WTC11 (cell line): Measurements from ENCODE around the gene NDUFAF8. TPM values are rescaled to one million over a fixed set of nuclear protein-coding genes. Genes with fewer than 3 reads are reported as not detected.

ENCODE experiments used
- ATAC-seq: fragments of 200-7000 bp; cut with Tn5 transposase; 2 replicates; pipeline ENCODE4 v1.10.0; 2021; ENCODE audit warnings: mild to moderate bottlenecking, moderate library complexity
- CTCF ChIA-PET: fragments of 300-600 bp; sonication (Branson Sonifier 250); formaldehyde crosslinking; loops from one replicate; lab custom pipeline; 2021; ENCODE audit warnings: antibody characterized with exemption; lab: Charles Lee
- POLR2A ChIA-PET: fragments of 350-600 bp; sonication (Branson Sonifier 250); formaldehyde crosslinking; loops from one replicate; lab custom pipeline; 2021; ENCODE audit warnings: antibody characterized with exemption; lab: Charles Lee
- DNase-seq: peaks from one replicate; pipeline ENCODE4 v3.0.0; 2021; ENCODE audit warnings: low spot score
- H3K27ac Mint-ChIP-seq: 2 replicates; pipeline ENCODE4 v1.8.0; 2021; ENCODE audit warnings: mixed read lengths
- H3K27me3 Mint-ChIP-seq: 2 replicates; pipeline ENCODE4 v1.8.0; 2021; ENCODE audit warnings: low read depth, mild to moderate bottlenecking, moderate library complexity, mixed read lengths
- H3K36me3 Mint-ChIP-seq: 2 replicates; pipeline ENCODE4 v1.8.0; 2021; ENCODE audit warnings: mixed read lengths
- H3K4me1 Mint-ChIP-seq: 2 replicates; pipeline ENCODE4 v1.8.0; 2022; ENCODE audit warnings: mixed read lengths
- H3K4me3 Mint-ChIP-seq: 2 replicates; pipeline ENCODE4 v1.8.0; 2021; ENCODE audit warnings: mild to moderate bottlenecking, moderate library complexity, mixed read lengths
- H3K9me3 Mint-ChIP-seq: 2 replicates; pipeline ENCODE4 v1.8.0; 2021; ENCODE audit warnings: mixed read lengths
- AR ChIP-seq: fragments of 250-450 bp; sonication (Bioruptor Pico); IDR thresholded peaks from 2 replicates; pipeline ENCODE4 v1.9.0; 2021; ENCODE audit warnings: mild to moderate bottlenecking
- CBFB ChIP-seq: sonication (generic); formaldehyde crosslinking; IDR thresholded peaks from 2 replicates; pipeline ENCODE4 v1.8.1; 2022; ENCODE audit warnings: mild to moderate bottlenecking, low read depth, missing genetic modification reagents
- CREB1 ChIP-seq: sonication (generic); formaldehyde crosslinking; IDR thresholded peaks from 2 replicates; pipeline ENCODE4 v1.8.0; 2023; ENCODE audit warnings: mild to moderate bottlenecking, missing genetic modification reagents
- E2F5 ChIP-seq: sonication (generic); formaldehyde crosslinking; IDR thresholded peaks from 2 replicates; pipeline ENCODE4 v1.8.1; 2022; ENCODE audit warnings: mild to moderate bottlenecking, moderate library complexity, missing genetic modification reagents
- ELF4 ChIP-seq: sonication (generic); formaldehyde crosslinking; IDR thresholded peaks from 2 replicates; pipeline ENCODE4 v1.8.1; 2022; ENCODE audit warnings: low read depth, mild to moderate bottlenecking, moderate library complexity, missing genetic modification reagents
- GABPB1 ChIP-seq: sonication (generic); formaldehyde crosslinking; IDR thresholded peaks from 2 replicates; pipeline ENCODE4 v1.8.1; 2023; ENCODE audit warnings: mild to moderate bottlenecking, missing genetic modification reagents
- GRHL2 ChIP-seq: fragments of 250-450 bp; sonication (Bioruptor Pico); IDR thresholded peaks from 2 replicates; pipeline ENCODE4 v1.8.0; 2022; ENCODE audit warnings: mild to moderate bottlenecking, moderate library complexity; ENCODE audit not compliant: insufficient replicate concordance, severe bottlenecking
- MXD4 ChIP-seq: fragments of 250-450 bp; sonication (Bioruptor Pico); IDR thresholded peaks from 2 replicates; pipeline ENCODE4 v1.8.0; 2021; ENCODE audit warnings: mild to moderate bottlenecking, moderate library complexity, borderline replicate concordance
- NFATC4 ChIP-seq: fragments of 250-450 bp; sonication (Bioruptor Pico); IDR thresholded peaks from 2 replicates; pipeline ENCODE4 v1.9.0; 2021; ENCODE audit warnings: mild to moderate bottlenecking
- NFYB ChIP-seq: sonication (generic); formaldehyde crosslinking; conservative IDR thresholded peaks from 2 replicates; pipeline ENCODE4 v1.8.0; 2022; ENCODE audit warnings: low read depth, missing genetic modification reagents
- PRRX2 ChIP-seq: fragments of 250-450 bp; sonication (Bioruptor Pico); IDR thresholded peaks from 2 replicates; pipeline ENCODE4 v1.8.0; 2021; ENCODE audit warnings: mild to moderate bottlenecking
- RORB ChIP-seq: fragments of 250-450 bp; sonication (Bioruptor Pico); IDR thresholded peaks from 2 replicates; pipeline ENCODE4 v1.9.0; 2021; ENCODE audit warnings: mild to moderate bottlenecking
- SOX15 ChIP-seq: fragments of 250-450 bp; sonication (Bioruptor Pico); IDR thresholded peaks from 2 replicates; pipeline ENCODE4 v1.9.0; 2021; ENCODE audit warnings: mild to moderate bottlenecking
- SP1 ChIP-seq: sonication (generic); formaldehyde crosslinking; conservative IDR thresholded peaks from 2 replicates; pipeline ENCODE4 v1.8.1; 2022; ENCODE audit warnings: missing genetic modification reagents
- TCF7 ChIP-seq: sonication (generic); formaldehyde crosslinking; IDR thresholded peaks from 2 replicates; pipeline ENCODE4 v1.8.0; 2022; ENCODE audit warnings: mild to moderate bottlenecking, low read depth, missing genetic modification reagents, moderate library complexity
- ZNF232 ChIP-seq: sonication (generic); formaldehyde crosslinking; IDR thresholded peaks from 2 replicates; pipeline ENCODE4 v1.8.0; 2022; ENCODE audit warnings: mild to moderate bottlenecking, missing genetic modification reagents
- ZNF281 ChIP-seq: sonication (generic); formaldehyde crosslinking; IDR thresholded peaks from 2 replicates; pipeline ENCODE4 v1.8.0; 2023; ENCODE audit warnings: mild to moderate bottlenecking, missing genetic modification reagents
- ZNF317 ChIP-seq: sonication (generic); formaldehyde crosslinking; IDR thresholded peaks from 2 replicates; pipeline ENCODE4 v1.8.1; 2023; ENCODE audit warnings: low read depth, mild to moderate bottlenecking, moderate library complexity, missing genetic modification reagents, borderline replicate concordance
- ZNF396 ChIP-seq: fragments of 250-450 bp; sonication (Bioruptor Pico); IDR thresholded peaks from 2 replicates; pipeline ENCODE4 v1.8.0; 2021; ENCODE audit warnings: mild to moderate bottlenecking, moderate library complexity, borderline replicate concordance
- ZNF416 ChIP-seq: fragments of 250-450 bp; sonication (Bioruptor Pico); IDR thresholded peaks from 2 replicates; pipeline ENCODE4 v1.9.0; 2021; ENCODE audit warnings: mild to moderate bottlenecking, inconsistent platforms
- total RNA-seq: library from RNA; stranded (reverse); gene quantifications from 3 replicates; pipeline ENCODE4 v1.2.3, GENCODE V29; 2021
- TF ChIP-seq, protein P1 (sequence below): sonication (generic); formaldehyde crosslinking; IDR thresholded peaks from 2 replicates; pipeline ENCODE4 v1.8.0; 2022; ENCODE audit warnings: mild to moderate bottlenecking, missing genetic modification reagents
- TF ChIP-seq, protein P2 (sequence below): sonication (generic); formaldehyde crosslinking; IDR thresholded peaks from 2 replicates; pipeline ENCODE4 v1.8.1; 2023; ENCODE audit warnings: mild to moderate bottlenecking, missing genetic modification reagents, moderate library complexity
- TF ChIP-seq, protein P3 (sequence below): fragments of 250-450 bp; sonication (Bioruptor Pico); IDR thresholded peaks from 2 replicates; pipeline ENCODE4 v1.9.0; 2021; ENCODE audit warnings: moderate library complexity, mild to moderate bottlenecking, inconsistent platforms, borderline replicate concordance
- TF ChIP-seq, protein P4 (sequence below): sonication (generic); formaldehyde crosslinking; IDR thresholded peaks from 2 replicates; pipeline ENCODE4 v1.8.0; 2022; ENCODE audit warnings: mild to moderate bottlenecking, missing genetic modification reagents
- TF ChIP-seq, protein P5 (sequence below): sonication (generic); formaldehyde crosslinking; IDR thresholded peaks from 2 replicates; pipeline ENCODE4 v1.8.0; 2022; ENCODE audit warnings: mild to moderate bottlenecking, missing genetic modification reagents

NDUFAF8 gene
- total RNA-seq, 1 experiment from 2014 or later: 73.0 TPM

GRCh38 chr17:81193470-81194224, 45.5 kb upstream of the NDUFAF8 start:
- no peak for ATAC-seq
- POLR2A ChIA-PET: no interaction called here
- H3K4me1 Mint-ChIP-seq: no peaks in the 10 kb centered on the region
- TF ChIP-seq TCF7: no peak
- no peak for TF ChIP-seq NFATC4 (CRISPR knock-in tag)
- TF ChIP-seq NFYB (CRISPR knock-in tag): no peak
- no peak for TF ChIP-seq ZNF232 (CRISPR knock-in tag)
- TF ChIP-seq MXD4 (CRISPR knock-in tag): no peak
- no peak for TF ChIP-seq ELF4 (CRISPR knock-in tag)
- TF ChIP-seq PRRX2 (CRISPR knock-in tag): no peak
- TF ChIP-seq ZNF317 (CRISPR knock-in tag): no peak
- no peak for TF ChIP-seq E2F5
- TF ChIP-seq CBFB (CRISPR knock-in tag): no peak
- TF ChIP-seq ZNF396: no peak
- TF ChIP-seq, protein P1, sequence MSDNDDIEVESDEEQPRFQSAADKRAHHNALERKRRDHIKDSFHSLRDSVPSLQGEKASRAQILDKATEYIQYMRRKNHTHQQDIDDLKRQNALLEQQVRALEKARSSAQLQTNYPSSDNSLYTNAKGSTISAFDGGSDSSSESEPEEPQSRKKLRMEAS (CRISPR knock-in tag): no peak
- TF ChIP-seq, protein P2, sequence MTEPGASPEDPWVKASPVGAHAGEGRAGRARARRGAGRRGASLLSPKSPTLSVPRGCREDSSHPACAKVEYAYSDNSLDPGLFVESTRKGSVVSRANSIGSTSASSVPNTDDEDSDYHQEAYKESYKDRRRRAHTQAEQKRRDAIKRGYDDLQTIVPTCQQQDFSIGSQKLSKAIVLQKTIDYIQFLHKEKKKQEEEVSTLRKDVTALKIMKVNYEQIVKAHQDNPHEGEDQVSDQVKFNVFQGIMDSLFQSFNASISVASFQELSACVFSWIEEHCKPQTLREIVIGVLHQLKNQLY (CRISPR knock-in tag): no peak
- no peak for TF ChIP-seq CREB1 (CRISPR knock-in tag)
- TF ChIP-seq GABPB1 (CRISPR knock-in tag): no peak
- no peak for TF ChIP-seq GRHL2 (CRISPR knock-in tag)
- TF ChIP-seq, protein P3, sequence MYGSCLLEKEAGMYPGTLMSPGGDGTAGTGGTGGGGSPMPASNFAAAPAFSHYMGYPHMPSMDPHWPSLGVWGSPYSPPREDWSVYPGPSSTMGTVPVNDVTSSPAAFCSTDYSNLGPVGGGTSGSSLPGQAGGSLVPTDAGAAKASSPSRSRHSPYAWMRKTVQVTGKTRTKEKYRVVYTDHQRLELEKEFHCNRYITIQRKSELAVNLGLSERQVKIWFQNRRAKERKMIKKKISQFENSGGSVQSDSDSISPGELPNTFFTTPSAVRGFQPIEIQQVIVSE (CRISPR knock-in tag): no peak
- TF ChIP-seq, protein P4, sequence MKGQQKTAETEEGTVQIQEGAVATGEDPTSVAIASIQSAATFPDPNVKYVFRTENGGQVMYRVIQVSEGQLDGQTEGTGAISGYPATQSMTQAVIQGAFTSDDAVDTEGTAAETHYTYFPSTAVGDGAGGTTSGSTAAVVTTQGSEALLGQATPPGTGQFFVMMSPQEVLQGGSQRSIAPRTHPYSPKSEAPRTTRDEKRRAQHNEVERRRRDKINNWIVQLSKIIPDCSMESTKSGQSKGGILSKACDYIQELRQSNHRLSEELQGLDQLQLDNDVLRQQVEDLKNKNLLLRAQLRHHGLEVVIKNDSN: no peak
- TF ChIP-seq, all 79 proteins: peak for 0
- Mint-ChIP-seq H3K27me3 (no peaks in the 10 kb centered on the region), H3K36me3 (peaks cover 2% of the 10 kb centered on the region; the same call in 1 of the 2 replicates), H3K27ac (no peak overlapping the region), H3K9me3 (no peaks in the 10 kb centered on the region), H3K4me3 (no peak overlapping the region)
- DNase-seq: no peak
- CTCF ChIA-PET: interaction anchor here (1.5 kb wide), 1 partner anchor 45 kb away, joined by 3 read pairs; the partner anchor contains the start of genes NDUFAF8 and TEPSIN

DNA sequence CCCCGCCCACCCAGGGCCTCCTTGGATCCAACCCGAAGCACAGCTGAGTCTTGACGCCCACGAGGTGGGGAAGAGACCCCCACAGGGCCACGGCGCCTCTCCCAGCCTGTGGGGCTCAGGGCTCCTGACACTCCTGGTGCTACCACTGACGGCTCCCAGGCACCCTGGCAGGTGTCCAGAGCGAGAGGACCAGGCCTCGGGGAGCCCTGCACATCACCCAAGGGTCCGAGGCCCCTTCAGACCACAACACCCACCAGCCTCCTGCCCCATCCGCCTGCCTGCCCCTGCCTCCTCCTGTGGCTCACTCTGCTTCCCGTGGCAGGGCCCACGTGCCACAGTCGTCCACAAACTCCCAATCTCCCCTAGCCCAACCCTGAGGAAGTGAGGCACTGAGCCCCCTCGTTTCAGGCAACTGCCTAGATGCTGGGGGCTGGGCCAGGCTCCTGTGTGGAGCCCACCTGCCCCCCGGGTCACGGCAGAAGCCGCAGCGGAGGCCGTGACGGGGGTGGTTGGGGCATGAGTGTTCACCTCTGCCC, 44.8 kb upstream of the NDUFAF8 start:
- no peak overlapping the region for H3K4me3 Mint-ChIP-seq
- no peak overlapping the region for H3K27ac Mint-ChIP-seq
- ChIA-PET POLR2A (no interaction called here), CTCF (no interaction called here)
- DNase-seq (no peak), ATAC-seq (no peak)
- no peaks in the 10 kb centered on the region for H3K4me1 Mint-ChIP-seq
- H3K9me3 Mint-ChIP-seq: no peaks in the 10 kb centered on the region
- peaks cover 2% of the 10 kb centered on the region; the same call in 1 of the 2 replicates for H3K36me3 Mint-ChIP-seq
- no peaks in the 10 kb centered on the region for H3K27me3 Mint-ChIP-seq
- TF ChIP-seq SOX15 (CRISPR knock-in tag) (no peak), AR (CRISPR knock-in tag) (no peak), RORB (CRISPR knock-in tag) (no peak), ZNF416 (no peak), ZNF281 (no peak), SP1 (CRISPR knock-in tag) (no peak)
- TF ChIP-seq, protein P5, sequence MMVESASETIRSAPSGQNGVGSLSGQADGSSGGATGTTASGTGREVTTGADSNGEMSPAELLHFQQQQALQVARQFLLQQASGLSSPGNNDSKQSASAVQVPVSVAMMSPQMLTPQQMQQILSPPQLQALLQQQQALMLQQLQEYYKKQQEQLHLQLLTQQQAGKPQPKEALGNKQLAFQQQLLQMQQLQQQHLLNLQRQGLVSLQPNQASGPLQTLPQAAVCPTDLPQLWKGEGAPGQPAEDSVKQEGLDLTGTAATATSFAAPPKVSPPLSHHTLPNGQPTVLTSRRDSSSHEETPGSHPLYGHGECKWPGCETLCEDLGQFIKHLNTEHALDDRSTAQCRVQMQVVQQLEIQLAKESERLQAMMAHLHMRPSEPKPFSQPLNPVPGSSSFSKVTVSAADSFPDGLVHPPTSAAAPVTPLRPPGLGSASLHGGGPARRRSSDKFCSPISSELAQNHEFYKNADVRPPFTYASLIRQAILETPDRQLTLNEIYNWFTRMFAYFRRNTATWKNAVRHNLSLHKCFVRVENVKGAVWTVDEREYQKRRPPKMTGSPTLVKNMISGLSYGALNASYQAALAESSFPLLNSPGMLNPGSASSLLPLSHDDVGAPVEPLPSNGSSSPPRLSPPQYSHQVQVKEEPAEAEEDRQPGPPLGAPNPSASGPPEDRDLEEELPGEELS (CRISPR knock-in tag): no peak
